ENCODE data around the gene HAT1.

DNA sequence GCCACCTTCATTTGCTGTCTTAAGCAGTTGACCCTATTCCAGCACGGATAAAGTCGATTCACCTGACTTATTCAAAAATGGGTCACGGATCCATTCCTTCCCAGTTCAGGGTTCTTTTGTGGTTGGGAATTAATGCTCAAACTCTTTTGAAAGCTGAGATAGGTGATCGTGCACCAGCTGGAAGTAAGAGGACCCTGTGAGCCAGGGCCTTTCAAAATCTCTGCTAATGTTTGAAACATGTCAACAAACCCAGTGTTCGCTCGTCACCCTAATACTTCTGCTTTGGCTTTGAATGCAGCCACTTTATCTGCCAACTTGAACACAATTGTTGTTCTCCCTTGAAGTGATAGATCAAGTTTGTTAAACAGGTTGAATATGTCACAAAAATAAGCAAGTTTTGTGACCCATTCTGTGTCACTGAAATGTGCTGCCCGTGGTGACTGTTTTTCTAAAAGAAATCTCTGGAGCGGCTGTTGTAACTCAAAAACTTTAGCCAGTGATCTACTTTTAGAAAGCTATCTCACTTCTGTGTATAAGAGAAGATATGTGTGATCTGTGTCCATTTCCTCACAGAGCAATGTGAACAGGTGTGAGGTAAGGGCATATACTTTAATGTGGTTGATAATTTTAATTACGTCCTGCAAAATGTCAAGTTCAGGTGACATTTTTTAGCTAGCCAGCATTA lies 16.9 kb downstream of the HAT1 start:
- TF ChIP-seq POLR2A (IDR thresholded peaks at IDR 0.05; ENCODE audit: low read length) = no peak
- TF ChIP-seq GATA1 (IDR thresholded peaks at IDR 0.05; ENCODE audit: low read depth, low read length) = no peak
